GM12874 (cell line): Measurements from ENCODE around the gene DAAM2.

ENCODE experiments used
- CTCF ChIP-seq: IDR thresholded peaks from 2 replicates; pipeline ENCODE4 v1.5.1; 2011; ENCODE audit warnings: low read depth, mild to moderate bottlenecking, control low read depth, low read length, moderate library complexity; ENCODE audit not compliant: insufficient read depth

Gene DAAM2

GRCh38 chr6:39790772-39791171 is 1.4 kb upstream of the DAAM2 start:
- no peak for TF ChIP-seq CTCF

- no peak for TF ChIP-seq CTCF
Measured at GRCh38 chr6:39791311-39791710, 865 bp upstream of the DAAM2 start.

GRCh38 chr6:39792540-39793450 is 619 bp downstream of the DAAM2 start:
- no peak for TF ChIP-seq CTCF

DNA sequence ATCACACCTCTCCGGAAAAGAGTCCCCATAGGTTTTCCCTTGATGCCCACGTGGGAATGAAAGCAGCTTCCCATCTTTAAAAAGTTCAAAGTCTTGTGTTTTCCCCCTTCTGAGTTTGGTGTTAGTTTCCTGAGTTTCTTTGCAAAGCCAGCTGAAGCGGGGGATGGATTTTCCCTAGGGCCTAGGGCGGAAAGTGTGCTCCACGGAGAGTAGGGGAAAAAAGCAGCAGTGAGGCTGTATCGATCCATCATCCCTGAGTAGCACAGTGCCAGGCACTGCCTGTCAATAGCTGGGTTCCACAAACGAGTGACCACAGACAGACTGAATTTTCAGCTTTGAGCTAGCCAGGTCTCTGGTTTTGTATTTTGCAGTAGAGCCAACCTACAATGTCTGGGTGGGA is 1.3 kb downstream of the DAAM2 start:
- TF ChIP-seq CTCF = no peak

- no peak for TF ChIP-seq CTCF
Measured at GRCh38 chr6:39794231-39794630, 2.1 kb downstream of the DAAM2 start.

DNA sequence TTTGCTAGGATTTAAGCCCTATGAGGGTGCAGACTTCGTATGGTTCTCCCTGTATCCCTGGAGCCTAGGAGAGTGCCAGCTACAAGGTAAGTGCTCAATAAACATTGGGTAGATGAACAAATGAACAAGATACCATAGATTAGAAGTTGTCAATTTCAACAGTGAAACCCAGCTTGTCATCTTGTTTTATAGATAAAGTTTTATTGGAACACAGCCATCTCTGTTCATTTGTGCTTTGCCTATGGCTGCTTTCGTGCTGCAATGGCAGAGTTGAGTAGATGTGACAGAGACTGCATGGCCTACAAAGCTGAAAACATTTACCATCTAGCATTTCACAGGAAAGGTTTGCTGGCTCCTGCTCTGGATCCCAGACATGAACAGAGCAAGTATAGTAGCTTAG is 5.6 kb downstream of the DAAM2 start:
- no peak for TF ChIP-seq CTCF

GRCh38 chr6:39800034-39801032 is 8.2 kb downstream of the DAAM2 start:
- no peak for TF ChIP-seq CTCF
